GM18861 (cell line): ENCODE data around the gene PREPL.
"Not testable (repeated sequence)": the region's sequence is repeated elsewhere in the genome, so short reads cannot be mapped to it uniquely, and the experiment has no call there.

Experiments
- ATAC-seq: cut with Tn5 transposase; IDR thresholded peaks from one replicate; pipeline ENCODE4 v1.9.1; 2021; ENCODE audit not compliant: unreplicated experiment

Gene PREPL

DNA sequence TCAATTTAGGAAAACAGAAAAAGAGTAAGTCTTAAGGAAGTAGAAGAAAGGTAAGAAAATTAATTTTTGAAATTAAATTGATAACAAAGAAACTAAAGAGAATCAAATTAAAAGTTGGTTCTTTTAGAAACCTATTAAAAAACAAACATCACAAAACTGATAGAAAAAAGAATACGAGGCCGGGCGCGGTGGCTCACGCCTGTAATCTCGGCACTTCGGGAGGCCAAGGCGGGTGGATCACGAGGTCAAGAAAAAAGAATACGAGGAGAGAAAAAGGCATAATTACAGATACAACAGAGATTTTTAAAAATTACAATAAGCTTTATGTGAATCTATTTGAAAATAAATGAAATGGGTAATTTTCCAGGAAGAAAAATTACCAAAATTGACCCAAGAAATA, 11.8 kb downstream of the PREPL start:
- no peak for ATAC-seq

DNA sequence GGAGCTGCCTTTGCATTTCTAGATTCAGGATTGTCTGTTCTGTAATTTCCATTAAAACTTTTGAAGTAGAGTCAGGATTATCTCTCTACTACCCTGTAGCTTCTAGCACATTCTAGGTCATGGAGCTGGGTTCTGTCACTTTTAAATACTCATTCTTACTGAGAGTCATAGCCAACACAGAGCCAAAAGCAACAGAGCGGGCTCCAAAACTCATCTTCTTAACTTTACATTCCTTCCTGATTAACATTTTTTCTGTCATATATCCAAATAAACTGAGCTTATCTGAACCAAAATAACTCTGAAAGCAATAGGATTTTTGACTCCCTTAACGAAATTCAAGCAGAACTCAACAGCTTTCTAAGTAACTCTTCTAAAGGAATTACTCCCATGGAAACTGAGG, 12.9 kb downstream of the PREPL start:
- no peak for ATAC-seq

DNA sequence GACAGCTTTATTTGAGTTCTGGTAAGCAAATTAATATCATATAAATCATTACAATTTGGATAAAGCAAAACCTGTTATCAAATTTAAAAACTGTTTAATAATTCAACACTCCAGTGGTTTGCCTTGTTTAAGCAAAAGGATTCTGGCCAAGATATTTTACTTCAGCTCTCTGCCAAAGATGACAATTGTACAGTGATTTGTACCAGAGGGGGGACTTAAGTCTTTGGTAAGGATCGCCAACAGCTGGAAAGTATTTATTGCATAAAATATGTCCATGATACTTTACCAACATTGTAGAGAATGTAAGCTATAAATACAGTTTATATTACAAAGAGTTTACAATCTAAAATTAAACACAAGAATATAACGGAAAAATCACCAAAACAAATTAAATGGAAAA, 13.8 kb downstream of the PREPL start:
- no peak for ATAC-seq

DNA sequence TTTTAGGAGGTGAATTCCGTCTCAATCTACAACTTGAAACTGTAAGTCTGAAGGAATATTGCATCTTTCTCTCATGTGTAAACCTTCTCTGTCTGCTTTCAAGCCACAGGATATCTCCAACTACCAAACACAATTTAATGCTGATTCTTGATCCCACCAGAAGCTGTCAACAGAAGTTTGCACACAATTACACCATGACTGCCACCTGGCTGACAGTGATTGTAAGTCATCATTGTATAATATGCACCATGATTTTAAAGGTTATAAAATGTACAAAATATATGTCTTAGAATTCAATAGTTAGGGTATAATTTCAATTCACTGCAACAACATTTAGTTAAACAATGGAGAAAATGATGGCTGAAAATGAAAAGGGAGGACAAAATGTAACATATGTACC, 18.4 kb downstream of the PREPL start:
- ATAC-seq = no peak

DNA sequence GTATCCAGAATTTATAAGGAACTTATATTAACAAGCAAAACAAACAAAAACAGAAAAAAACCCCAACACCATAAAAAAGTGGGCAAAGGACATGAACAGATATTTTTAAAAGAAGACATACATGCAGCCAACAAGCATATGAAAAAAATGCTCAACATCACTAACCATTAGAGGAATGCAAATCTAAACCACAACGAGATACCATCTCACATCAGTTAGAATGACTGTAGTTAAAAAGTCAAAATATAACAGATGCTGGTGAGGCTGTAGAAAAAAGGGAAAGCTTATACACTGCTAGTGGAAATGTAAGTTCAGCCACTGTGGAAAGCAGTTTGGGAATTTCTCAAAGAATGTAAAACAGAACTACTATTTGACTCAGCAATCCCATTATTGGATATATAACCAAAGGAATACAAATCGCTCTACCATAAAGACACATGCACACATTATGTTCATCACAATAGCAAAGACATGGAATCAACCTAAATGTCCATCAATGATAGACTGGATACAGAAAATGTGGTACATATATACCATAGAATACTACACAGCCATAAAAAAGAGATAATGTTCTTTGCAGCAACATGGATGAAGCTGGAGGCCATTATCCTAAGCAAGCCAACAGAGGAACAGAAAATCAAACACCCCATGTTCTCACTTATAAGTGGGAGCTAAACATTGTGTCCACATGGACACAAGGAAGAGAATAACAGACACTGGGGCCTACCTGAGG, 25.3 kb downstream of the PREPL start:
- no peak for ATAC-seq

DNA sequence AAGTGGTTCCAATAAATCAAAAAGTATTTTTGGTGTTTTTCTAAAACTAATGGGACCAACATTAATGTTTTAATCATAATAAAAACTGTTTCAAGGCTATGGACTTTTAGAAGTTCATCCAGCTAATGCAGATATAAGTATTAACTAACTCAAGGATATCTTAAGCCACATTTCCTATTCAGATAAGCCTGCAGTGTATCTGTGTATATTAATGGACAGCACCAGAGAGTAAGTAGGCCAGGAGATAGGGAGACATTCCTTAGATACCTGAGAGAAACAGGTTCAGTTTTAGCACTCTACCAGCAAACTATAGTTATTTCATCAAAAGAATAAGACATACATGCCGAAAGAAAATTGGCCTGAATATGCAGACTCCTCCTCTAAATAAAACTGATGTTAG, 27.3 kb downstream of the PREPL start:
- ATAC-seq = no peak

DNA sequence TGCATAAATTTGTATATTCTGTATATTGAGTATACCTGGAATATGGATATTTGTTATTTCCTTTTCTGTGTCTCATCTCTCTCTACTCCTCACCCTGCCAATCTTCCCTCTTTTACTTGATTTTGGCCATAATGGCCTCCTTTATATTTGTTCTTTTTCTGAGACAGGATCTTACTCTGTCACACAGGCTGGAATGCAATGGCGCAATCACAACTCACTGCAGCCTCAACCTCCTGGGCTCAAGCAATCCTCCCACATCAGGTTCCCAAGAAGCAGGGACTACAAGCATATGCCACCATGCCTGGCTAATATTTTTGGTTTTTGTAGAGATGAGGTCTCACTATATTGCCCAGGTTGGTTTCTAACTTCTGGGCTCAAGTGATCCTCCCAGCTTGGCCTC, 30.5 kb downstream of the PREPL start:
- no peak for ATAC-seq

DNA sequence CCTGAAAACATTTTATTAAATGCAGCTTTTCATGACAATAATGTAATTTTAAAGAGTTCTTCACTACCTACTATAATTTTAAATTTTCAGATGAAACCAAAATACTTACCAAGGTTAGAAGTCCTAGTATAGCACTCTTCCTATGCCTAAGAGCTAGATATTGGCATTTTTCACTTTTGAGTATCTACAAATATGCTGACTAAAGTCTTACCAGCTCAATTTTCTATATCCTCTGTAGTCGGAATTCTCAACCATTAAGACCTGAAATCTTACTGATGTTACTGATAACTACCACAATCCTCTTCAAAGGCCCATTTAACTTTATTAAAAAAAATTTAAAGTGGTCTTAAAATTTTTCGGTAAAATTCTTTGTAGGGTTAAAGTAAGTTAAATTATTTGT, 32.0 kb downstream of the PREPL start:
- ATAC-seq = no peak

DNA sequence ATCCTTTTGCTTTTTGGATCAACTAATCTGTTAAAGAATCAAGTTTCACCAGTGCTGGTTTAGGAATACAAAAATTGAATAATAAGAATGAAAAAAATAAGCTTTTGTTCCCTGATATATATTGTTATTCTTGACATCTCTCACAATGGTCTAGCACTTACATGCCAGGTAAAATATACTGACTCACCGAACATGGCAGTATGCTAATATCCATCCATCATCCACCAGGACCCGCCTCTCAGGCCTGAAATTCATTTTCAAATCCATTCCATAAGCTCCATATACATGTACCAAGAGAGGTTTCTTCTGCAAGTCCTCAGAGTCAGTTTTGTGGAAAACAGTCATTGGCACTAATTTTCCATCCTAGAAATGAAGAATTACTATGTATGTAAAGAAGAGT, 32.5 kb downstream of the PREPL start:
- ATAC-seq = no peak

DNA sequence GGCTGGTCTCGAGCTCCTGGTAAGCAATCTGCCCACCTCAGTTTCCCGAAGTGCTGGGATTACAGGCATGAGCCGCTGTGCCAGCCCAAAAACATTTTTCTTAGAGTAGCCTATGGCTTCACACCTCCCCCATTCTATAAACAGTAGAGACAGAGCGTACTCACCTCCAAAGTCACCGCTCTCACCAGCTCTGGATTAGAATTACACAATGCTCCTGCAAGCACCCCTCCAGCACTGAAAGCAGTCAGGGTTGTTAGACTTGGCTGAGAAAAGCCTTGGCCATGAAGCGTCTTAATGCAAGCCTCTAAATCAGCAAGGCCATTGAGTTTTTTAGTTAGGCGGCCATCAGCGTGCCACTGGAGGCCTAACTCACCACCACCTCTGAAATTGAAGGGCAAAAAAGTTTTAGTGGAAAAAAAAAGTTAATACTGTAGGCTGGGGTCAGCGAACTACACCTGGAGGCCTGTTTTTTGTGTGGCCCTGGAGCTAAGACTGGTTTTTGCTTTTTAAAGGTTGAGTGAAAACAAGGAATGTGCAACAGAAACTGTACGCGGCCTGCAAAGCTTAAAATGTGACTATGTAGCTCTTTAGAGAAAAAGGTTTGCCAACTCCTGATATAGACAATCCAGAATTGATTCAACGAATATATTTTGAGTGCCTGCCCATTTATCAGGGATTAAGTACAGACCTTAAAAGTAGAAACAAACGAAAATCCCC, 34.6 kb downstream of the PREPL start:
- no peak for ATAC-seq

DNA sequence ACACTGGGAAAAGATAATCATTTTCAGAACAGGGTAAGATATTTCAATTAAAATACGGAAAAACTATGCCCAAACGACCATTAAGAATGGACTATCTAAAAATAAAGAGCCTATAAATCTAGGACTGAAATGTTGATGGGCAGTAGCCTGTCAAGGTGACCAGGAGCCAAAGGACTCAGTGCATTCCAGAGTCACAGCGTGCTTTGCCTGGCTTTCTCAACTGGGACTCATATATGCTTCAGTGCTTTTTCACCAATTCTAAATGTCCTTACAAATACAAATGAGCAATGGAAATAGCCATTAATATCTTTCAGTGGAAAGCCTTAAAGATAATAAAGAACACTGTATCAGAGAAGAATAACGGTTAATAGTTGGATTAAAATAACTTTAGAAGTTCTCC, 35.4 kb downstream of the PREPL start:
- no peak for ATAC-seq

DNA sequence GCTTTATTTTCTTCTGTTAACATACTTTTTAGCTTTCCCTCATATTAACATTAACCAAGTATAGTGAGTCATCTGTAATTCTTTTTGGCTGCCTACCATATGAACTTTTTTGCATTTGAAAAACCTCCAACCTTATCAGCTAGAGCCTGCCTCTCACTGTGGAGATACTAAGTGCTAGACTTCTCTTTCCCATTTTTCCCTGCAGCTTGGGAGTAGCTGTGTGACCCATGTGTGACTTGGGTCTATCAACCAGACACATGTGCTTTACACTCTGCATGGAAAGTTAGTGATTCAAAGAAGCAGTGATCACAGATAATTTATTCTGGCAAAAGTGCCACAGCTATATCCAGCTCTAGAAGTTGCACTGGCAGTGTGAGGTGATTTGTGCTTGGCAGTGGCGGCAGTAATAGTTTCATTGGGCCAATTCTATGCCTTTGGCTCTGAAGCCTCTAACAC, 36.3 kb downstream of the PREPL start:
- ATAC-seq = no peak

DNA sequence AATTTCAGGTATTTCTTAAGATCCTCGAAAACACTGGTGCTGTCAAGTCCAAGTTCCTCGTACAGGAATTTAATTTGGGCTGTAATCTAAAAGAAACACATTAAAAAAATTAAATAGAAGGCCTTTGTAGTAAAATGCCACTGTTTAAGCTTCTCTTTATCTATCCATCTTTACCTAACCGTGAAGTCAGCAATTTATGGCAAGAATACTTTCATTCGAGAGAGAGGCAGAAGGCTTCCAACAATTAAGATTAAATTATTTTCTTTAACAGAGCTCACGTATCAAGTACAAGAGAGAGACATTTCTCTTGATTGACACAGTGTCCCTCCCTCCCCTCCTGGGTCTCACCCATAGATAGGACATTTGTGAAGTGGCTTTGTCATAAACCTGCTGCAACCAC, 39.9 kb downstream of the PREPL start:
- ATAC-seq = no peak

DNA sequence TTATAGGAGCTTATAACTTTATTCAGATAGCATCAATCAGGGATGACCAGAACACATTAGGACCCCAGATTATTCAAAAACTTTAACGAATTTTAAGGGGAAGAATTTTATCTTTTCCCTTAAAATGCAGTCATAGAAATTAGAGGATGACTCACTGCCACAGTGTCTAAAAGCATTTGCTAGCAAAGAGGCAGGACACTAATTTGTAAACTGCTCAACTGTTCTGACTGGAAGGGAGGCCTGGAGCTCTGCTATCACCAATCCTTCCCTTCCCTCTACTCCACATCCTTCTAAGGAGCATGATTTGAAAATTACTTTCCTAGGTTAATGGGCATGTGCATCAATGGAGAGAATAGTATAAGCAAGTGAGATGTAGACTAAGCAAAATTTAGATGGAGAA, 40.5 kb downstream of the PREPL start:
- ATAC-seq = no peak

DNA sequence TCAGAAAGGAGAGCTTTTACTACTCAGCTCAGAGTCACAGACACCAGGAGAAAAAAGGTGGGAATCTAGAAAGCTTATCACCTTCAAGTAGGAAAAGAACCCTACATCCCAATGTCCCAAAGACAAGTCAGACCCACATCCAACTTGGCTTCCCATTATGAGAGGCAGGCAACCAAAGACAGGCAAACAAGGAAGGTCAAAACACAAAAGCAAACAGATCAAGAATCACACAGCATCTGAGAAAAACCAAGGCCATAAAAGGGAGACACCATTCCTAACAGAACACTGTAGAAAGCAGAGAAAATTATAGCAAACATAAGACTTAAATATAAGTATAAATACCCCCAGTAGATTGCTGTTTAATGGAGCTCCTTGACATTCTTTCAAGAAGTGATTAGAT, 45.3 kb downstream of the PREPL start:
- ATAC-seq = no peak

DNA sequence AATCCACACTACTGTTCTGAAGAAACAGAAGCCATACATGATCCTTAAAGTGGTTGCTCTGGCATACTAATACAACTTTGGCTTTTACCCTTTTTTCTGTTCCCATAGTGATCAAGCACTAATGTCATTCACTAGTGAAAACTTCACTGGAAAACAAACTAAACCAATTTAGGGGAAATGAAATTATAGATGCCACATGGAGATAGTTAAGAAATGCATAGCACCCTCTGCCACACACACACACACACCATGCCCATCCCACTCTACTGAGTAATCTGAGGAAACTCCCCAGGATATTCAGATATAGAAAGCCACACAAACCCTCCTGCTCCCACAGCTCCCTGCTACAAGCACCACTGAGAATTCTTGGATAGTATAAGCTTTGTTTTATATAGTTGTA, 46.9 kb downstream of the PREPL start:
- ATAC-seq = no peak

DNA sequence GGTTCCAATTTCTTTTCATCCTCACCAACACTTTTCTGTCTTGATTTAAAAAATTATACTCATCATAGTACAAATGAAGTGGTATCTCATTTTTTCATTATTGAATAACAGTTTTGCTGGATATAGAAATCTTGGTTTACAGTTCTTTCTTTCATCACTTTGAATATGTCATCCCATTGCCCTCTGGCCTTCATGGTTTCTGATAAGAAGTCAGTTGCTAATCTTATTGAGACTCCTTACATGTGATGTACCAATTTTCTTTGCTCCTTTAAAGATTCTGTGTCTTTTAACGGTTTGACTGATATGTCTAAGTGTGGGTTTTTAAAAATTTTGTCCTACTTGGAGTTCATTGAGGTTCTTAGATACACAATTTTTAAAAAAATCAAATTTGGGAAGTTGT, 51.0 kb downstream of the PREPL start:
- ATAC-seq = no peak

DNA sequence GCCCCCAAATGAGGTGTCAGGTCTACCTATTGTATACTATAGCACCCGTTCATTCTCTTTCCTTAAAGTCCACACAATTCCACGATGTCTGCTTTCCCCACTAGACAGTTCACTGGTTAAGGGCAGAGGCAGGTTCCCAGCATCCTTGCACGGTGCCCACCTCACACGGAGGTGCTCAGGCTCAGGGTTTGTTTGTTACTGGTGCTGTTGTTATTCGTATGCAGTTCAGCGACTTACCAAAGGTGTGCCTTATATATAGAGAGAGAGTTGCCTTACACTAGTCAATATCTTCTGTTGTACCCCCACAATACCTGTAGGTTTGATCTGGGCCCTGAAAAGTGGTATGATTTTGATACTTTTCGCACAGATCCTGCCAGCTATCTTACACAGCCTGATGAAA, 55.4 kb downstream of the PREPL start:
- no peak for ATAC-seq

DNA sequence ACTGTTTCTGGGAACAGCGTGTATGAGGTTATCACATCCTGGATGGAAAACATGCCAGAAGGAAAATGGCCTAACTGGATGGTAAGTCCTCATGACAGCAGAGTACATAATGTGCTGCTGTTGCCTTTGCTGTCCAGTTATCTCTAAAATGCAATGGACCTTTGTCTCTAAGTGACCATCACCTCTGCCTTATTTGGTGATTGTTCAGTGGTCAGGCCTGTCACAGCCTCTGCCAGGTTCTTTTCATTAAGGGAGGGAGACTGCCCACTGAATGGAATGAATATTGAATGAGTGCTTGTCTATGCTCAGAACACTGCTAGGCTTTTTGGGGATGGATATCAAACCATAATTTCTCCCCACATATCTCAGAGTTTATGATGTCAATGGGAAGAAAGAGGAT, 57.0 kb downstream of the PREPL start:
- ATAC-seq = no peak

DNA sequence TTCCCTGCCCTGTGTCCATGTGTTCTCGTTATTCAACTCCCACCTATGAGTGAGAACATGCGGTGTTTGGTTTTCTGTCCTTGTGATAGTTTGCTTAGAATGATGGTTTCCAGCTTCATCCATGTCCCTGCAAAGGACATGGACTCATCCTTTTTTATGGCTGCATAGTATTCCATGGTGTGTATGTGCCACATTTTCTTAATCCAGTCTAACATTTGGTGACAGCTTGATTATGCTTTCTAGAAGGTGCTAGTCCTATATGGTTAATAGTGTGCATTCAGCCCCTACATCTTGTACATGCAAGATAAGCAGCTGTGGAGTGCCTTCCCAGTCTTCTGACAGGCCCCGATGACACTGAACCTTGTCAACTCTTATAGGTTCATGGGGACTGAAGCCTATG, 57.5 kb downstream of the PREPL start:
- ATAC-seq = not testable (repeated sequence)

DNA sequence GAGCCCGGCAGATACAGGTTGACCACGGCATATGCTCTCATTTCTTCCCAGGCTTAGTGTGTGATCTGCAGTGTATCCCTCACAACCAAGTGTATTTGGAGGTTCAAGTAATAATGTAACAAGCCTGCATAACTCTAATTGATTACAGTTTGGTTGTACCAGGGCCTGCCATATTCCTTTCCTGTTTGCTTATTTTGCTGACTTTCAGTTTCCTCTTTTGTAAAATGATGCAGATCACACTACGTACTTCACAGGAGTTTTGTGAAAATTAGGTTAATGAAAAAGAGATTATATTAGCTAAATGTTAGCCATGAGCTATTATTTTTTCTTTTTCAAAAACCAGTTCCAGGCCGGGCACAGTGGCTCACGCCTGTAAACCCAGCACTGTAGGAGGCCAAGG, 60.2 kb downstream of the PREPL start:
- ATAC-seq = no peak

DNA sequence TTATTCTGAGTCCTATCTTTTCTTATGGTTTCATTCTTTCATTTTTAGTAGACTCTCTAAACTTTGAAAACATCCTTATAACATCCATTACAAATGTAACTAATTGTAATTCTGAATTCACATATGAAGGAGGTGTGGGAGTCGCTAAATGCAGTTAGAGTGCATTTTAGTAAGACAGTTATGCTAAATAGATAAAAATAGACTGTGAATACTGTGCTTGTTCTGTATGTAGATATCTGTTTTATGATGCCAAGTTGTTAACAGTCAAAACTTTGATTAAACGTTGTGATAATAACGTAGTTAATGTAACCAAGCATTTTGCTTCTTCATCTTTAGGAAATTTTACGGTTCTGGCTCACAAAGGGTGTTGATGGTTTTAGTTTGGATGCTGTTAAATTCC, 61.7 kb downstream of the PREPL start:
- no peak for ATAC-seq

DNA sequence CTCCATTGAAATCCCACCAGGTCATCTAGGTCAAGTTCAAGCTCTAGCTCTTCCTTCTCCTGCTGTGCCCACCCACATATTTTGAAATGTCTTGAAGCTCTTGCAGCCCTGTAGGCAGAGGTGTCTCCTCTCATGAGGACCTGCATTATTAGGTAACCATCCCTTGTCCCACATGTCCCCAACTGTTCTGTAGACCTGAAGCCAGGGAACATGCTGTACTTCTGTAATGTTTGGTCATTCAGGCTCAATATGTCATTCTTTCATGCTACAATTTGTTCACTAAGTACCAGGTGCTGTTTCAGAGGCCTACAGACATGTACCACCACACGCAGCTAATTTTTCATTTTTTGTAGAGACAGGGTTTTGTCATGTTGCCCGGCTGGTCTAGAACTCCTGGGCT, 63.9 kb downstream of the PREPL start:
- ATAC-seq = no peak
